ENCODE results near the gene CCL15.

The CCL15 gene

GRCh38 chr17:35948092-35948491 is 53.3 kb downstream of the CCL15 start:
- CTCF ChIA-PET = interaction anchor here (0.6 to 5.4 kb wide), 20 partner anchors 10 to 660 kb away, joined by 3 to 29 read pairs (median 4); no protein-coding TSS in a partner anchor
- H3K36me3 ChIP-seq (ENCODE audit: control insufficient read depth in 2 of 2, insufficient read depth in 1 of 2, low read length in 2 of 2) = no peaks in the 10 kb centered on the region
- no peak overlapping the region for H3K27ac ChIP-seq (ENCODE audit: extremely low read depth, low read depth, low read length)
- no peak overlapping the region for H3K4me3 ChIP-seq (ENCODE audit: low read depth, low read length)
- POLR2A ChIA-PET = no interaction called here
- no peaks in the 10 kb centered on the region for H3K9me3 ChIP-seq (ENCODE audit: control insufficient read depth, insufficient read depth, low read depth, low read length)
- TF ChIP-seq ZSCAN30 (tag by site-specific recombination; IDR thresholded peaks at IDR 0.05) (no peak), ZNF24 (tag by site-specific recombination; IDR thresholded peaks at IDR 0.05) (no peak), ZNF221 (tag by site-specific recombination; IDR thresholded peaks at IDR 0.05; ENCODE audit: borderline replicate concordance) (no peak), ZNF701 (tag by site-specific recombination; IDR thresholded peaks at IDR 0.05) (no peak), ZNF449 (tag by site-specific recombination; IDR thresholded peaks at IDR 0.05) (no peak), ZNF747 (tag by site-specific recombination; IDR thresholded peaks at IDR 0.05) (no peak)
- peaks cover 6% of the 10 kb centered on the region; the same call in 1 of the 2 replicates for H3K4me1 ChIP-seq (ENCODE audit: control insufficient read depth, insufficient read depth, low read length)
